CD8-positive, alpha-beta memory T cell (primary cell): ENCODE measurements around the gene KCNN3. TPM values are rescaled to one million over a fixed set of nuclear protein-coding genes. Genes with fewer than 3 reads are reported as not detected.

Experiments used
- CTCF ChIA-PET: fragments of 350-600 bp; sonication (Branson Sonifier 250); formaldehyde crosslinking; loops from one replicate; lab custom pipeline; 2021; ENCODE audit warnings: antibody characterized with exemption; lab: Charles Lee
- POLR2A ChIA-PET: fragments of 350-600 bp; sonication (Branson Sonifier 250); formaldehyde crosslinking; loops from one replicate; lab custom pipeline; 2021; ENCODE audit warnings: antibody characterized with exemption; lab: Charles Lee
- DNase-seq, 5 donors: peaks; one replicate each; pipeline versions ENCODE4 v3.0.0 to v3.0.0-alpha.2; 2020 to 2022; ENCODE audit warnings: mixed read lengths in 1 of 5
- H3K27ac ChIP-seq: one replicate; pipeline ENCODE4 v1.7.0; 2013; ENCODE audit warnings: low read depth, mild to moderate bottlenecking, low read length, moderate library complexity
- H3K27me3 ChIP-seq: 2 replicates; pipeline ENCODE4 v1.7.0; 2013; ENCODE audit warnings: low read length, mild to moderate bottlenecking; ENCODE audit not compliant: insufficient read depth, poor library complexity, severe bottlenecking
- H3K36me3 ChIP-seq: 2 replicates; pipeline ENCODE4 v1.7.0; 2013; ENCODE audit warnings: mild to moderate bottlenecking, low read length, moderate library complexity; ENCODE audit not compliant: insufficient read depth
- H3K4me1 ChIP-seq: 2 replicates; pipeline ENCODE4 v1.7.0; 2013; ENCODE audit warnings: mild to moderate bottlenecking, low read length, moderate library complexity; ENCODE audit not compliant: insufficient read depth
- H3K4me3 ChIP-seq: 2 replicates; pipeline ENCODE4 v1.7.0; 2013; ENCODE audit warnings: mild to moderate bottlenecking, low read length
- H3K9me3 ChIP-seq: 2 replicates; pipeline ENCODE4 v1.7.0; 2013; ENCODE audit warnings: mild to moderate bottlenecking, low read length
- H3K27ac Mint-ChIP-seq, 8 donors: one replicate each; pipeline ENCODE4 v1.8.0; 2020 to 2021; ENCODE audit warnings: mixed read lengths in 8 of 8, mild to moderate bottlenecking in 6 of 8, inconsistent platforms in 3 of 8, moderate library complexity in 3 of 8
- H3K27me3 Mint-ChIP-seq, 2 donors: one replicate each; pipeline ENCODE4 v1.8.0; 2020 to 2021; ENCODE audit warnings: mixed read lengths in 2 of 2, mild to moderate bottlenecking in 1 of 2, moderate library complexity in 1 of 2
- H3K36me3 Mint-ChIP-seq, 3 donors: one replicate each; pipeline ENCODE4 v1.8.0; 2020 to 2021; ENCODE audit warnings: mixed read lengths in 3 of 3, inconsistent platforms in 1 of 3, mild to moderate bottlenecking in 1 of 3
- H3K4me1 Mint-ChIP-seq, 3 donors: one replicate each; pipeline ENCODE4 v1.8.0; 2020 to 2021; ENCODE audit warnings: mixed read lengths in 3 of 3, inconsistent platforms in 1 of 3, mild to moderate bottlenecking in 1 of 3
- H3K4me3 Mint-ChIP-seq, 7 donors: one replicate each; pipeline ENCODE4 v1.8.0; 2020 to 2021; ENCODE audit warnings: mixed read lengths in 7 of 7, mild to moderate bottlenecking in 6 of 7, moderate library complexity in 4 of 7, inconsistent platforms in 2 of 7
- H3K9me3 Mint-ChIP-seq, 5 donors: one replicate each; pipeline ENCODE4 v1.8.0; 2020 to 2022; ENCODE audit warnings: mixed read lengths in 5 of 5, mild to moderate bottlenecking in 3 of 5, moderate library complexity in 2 of 5, inconsistent platforms in 1 of 5
- polyA plus RNA-seq: library from polyadenylated mRNA; unstranded; fragments of 300-500 nt; fragmentation: Illumina TruSeq; gene quantifications from one replicate; pipeline ENCODE4 v1.2.3, GENCODE V29; 2021
- total RNA-seq, 2 experiments: library from RNA; stranded (reverse); gene quantifications; one replicate each; pipeline ENCODE4 v1.2.3, GENCODE V29; 2021

The KCNN3 gene
- total and polyA plus RNA-seq, 3 experiments from 2014 or later, result 0.18 to 0.22 TPM; not detected in 1

GRCh38 chr1:154902938-154903566 is 33.0 kb upstream of the KCNN3 start:
- no peaks in the 10 kb centered on the region for H3K9me3 Mint-ChIP-seq
- no peak for DNase-seq
- peaks cover 0 to 3% (median 3%) of the 10 kb centered on the region in 3 donors for H3K36me3 Mint-ChIP-seq
- Histone ChIP-seq H3K9me3 (no peaks in the 10 kb centered on the region), H3K4me3 (no peak overlapping the region), H3K4me1 (no peaks in the 10 kb centered on the region), H3K27ac (no peak overlapping the region), H3K36me3 (no peaks in the 10 kb centered on the region), H3K27me3 (no peaks in the 10 kb centered on the region)
- H3K4me1 Mint-ChIP-seq, result no peaks in the 10 kb centered on the region
- H3K27me3 Mint-ChIP-seq, result peaks cover 0 to 1% of the 10 kb centered on the region in 2 donors
- H3K27ac Mint-ChIP-seq, result no peak overlapping the region
- H3K4me3 Mint-ChIP-seq, result no peak overlapping the region
- ChIA-PET POLR2A (no interaction called here), CTCF (no interaction called here)

- no peaks in the 10 kb centered on the region for H3K4me1 Mint-ChIP-seq
- ChIA-PET CTCF (no interaction called here), POLR2A (interaction anchor here (0.7 kb wide), 1 partner anchor 11 kb away, joined by 3 read pairs; no protein-coding TSS in a partner anchor)
- H3K27me3 ChIP-seq, result no peaks in the 10 kb centered on the region
- no peak overlapping the region for H3K27ac ChIP-seq
- H3K36me3 Mint-ChIP-seq, result peaks cover 0 to 3% (median 3%) of the 10 kb centered on the region in 3 donors
- no peaks in the 10 kb centered on the region for H3K36me3 ChIP-seq
- peaks cover 0 to 1% of the 10 kb centered on the region in 2 donors for H3K27me3 Mint-ChIP-seq
- no peak overlapping the region for H3K4me3 Mint-ChIP-seq
- peak overlapping the region in 1 of 8 donors; percentile 11 for H3K27ac Mint-ChIP-seq
- H3K4me3 ChIP-seq, result no peak overlapping the region
- no peaks in the 10 kb centered on the region for H3K4me1 ChIP-seq
- no peak for DNase-seq
- H3K9me3 ChIP-seq, result no peaks in the 10 kb centered on the region
- H3K9me3 Mint-ChIP-seq, result no peaks in the 10 kb centered on the region
Observed at GRCh38 chr1:154901591-154901990, 31.5 kb upstream of the KCNN3 start.

- H3K27ac ChIP-seq, result no peak overlapping the region
- Mint-ChIP-seq H3K4me3 (no peak overlapping the region), H3K27ac (no peak overlapping the region), H3K9me3 (no peaks in the 10 kb centered on the region), H3K36me3 (peaks cover 0 to 3% (median 3%) of the 10 kb centered on the region in 3 donors), H3K27me3 (peaks cover 0 to 1% of the 10 kb centered on the region in 2 donors), H3K4me1 (no peaks in the 10 kb centered on the region)
- POLR2A ChIA-PET, result no interaction called here
- no peak for DNase-seq
- H3K27me3 ChIP-seq, result no peaks in the 10 kb centered on the region
- H3K36me3 ChIP-seq, result no peaks in the 10 kb centered on the region
- H3K4me1 ChIP-seq, result no peaks in the 10 kb centered on the region
- CTCF ChIA-PET, result no interaction called here
- no peaks in the 10 kb centered on the region for H3K9me3 ChIP-seq
- H3K4me3 ChIP-seq, result no peak overlapping the region
Observed at GRCh38 chr1:154899041-154899440, 29.0 kb upstream of the KCNN3 start.

DNA sequence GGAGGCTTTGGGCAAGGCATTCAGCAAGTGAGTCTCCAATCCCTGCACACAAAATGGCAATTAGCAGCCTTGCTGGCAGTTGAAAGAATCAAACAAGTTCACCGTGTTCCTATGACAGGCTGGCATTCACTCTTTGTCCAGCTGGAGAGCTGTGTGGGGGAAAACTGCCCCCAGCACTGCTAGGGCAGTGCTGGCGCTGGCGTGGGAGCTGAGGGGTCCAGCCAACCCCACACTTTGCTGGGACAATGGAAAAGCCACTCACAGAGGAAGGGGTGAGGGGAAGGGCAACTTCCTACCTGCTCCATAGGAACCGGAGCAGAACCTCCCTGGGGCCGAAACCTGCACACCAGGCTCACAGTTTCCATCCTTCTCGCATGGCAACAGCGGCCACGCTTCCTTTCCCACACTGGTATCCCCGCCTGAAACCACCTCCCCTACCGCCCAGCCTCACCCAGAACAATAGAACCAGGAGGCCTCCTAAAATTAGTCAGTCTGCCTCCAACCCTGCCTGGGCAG is 26.7 kb upstream of the KCNN3 start:
- Histone ChIP-seq H3K4me1 (no peaks in the 10 kb centered on the region), H3K27me3 (no peaks in the 10 kb centered on the region), H3K36me3 (no peaks in the 10 kb centered on the region), H3K27ac (no peak overlapping the region), H3K4me3 (no peak overlapping the region), H3K9me3 (no peaks in the 10 kb centered on the region)
- ChIA-PET POLR2A (no interaction called here), CTCF (no interaction called here)
- H3K9me3 Mint-ChIP-seq, result peaks cover 0 to 3% (median 0%) of the 10 kb centered on the region in 5 donors
- DNase-seq, result no peak
- H3K4me3 Mint-ChIP-seq, result no peak overlapping the region
- H3K27ac Mint-ChIP-seq, result no peak overlapping the region
- no peaks in the 10 kb centered on the region for H3K4me1 Mint-ChIP-seq
- H3K36me3 Mint-ChIP-seq, result peaks cover 0 to 8% (median 3%) of the 10 kb centered on the region in 3 donors
- H3K27me3 Mint-ChIP-seq, result peaks cover 0 to 1% of the 10 kb centered on the region in 2 donors

DNA sequence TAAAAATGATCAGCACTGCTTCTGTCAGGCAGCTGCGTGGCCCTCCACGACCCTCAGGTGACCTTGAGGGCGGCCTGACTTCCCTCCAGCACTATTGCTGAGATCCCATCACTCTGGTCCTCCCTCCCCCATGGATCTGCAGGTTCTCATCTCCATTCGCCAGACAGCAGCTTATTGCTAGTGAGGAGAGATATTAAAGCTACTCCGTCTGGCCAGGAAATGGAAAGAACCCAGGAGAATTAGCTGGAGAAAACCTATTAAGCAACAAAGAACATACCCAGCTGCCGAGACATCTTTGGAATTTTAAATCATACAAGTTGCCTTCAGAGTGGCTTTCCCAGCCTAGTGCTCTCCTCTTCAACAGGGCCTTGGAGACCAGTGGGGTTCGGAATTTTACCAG is 25.7 kb upstream of the KCNN3 start:
- Histone ChIP-seq H3K27me3 (no peaks in the 10 kb centered on the region), H3K27ac (no peak overlapping the region), H3K36me3 (no peaks in the 10 kb centered on the region), H3K4me3 (no peak overlapping the region), H3K9me3 (no peaks in the 10 kb centered on the region), H3K4me1 (no peaks in the 10 kb centered on the region)
- H3K4me3 Mint-ChIP-seq, result no peak overlapping the region
- H3K36me3 Mint-ChIP-seq, result peaks cover 0 to 8% (median 3%) of the 10 kb centered on the region in 3 donors
- DNase-seq, result no peak
- peaks cover 0 to 1% of the 10 kb centered on the region in 2 donors for H3K27me3 Mint-ChIP-seq
- no peak overlapping the region for H3K27ac Mint-ChIP-seq
- ChIA-PET CTCF (interaction anchor here (0.8 to 1.3 kb wide), 2 partner anchors 12 to 121 kb away, joined by 3 read pairs; no protein-coding TSS in a partner anchor), POLR2A (no interaction called here)
- no peaks in the 10 kb centered on the region for H3K4me1 Mint-ChIP-seq
- H3K9me3 Mint-ChIP-seq, result peaks cover 0 to 3% (median 0%) of the 10 kb centered on the region in 5 donors

GRCh38 chr1:154891452-154891851 is 21.4 kb upstream of the KCNN3 start:
- no peaks in the 10 kb centered on the region for H3K36me3 ChIP-seq

GRCh38 chr1:154888757-154889156 is 18.7 kb upstream of the KCNN3 start:
- no peak overlapping the region for H3K27ac ChIP-seq
- no peaks in the 10 kb centered on the region for H3K4me1 Mint-ChIP-seq
- H3K4me3 ChIP-seq, result no peak overlapping the region
- H3K36me3 Mint-ChIP-seq, result peaks cover 0 to 4% (median 0%) of the 10 kb centered on the region in 3 donors
- no peaks in the 10 kb centered on the region for H3K27me3 ChIP-seq
- no peaks in the 10 kb centered on the region for H3K4me1 ChIP-seq
- ChIA-PET CTCF (no interaction called here), POLR2A (no interaction called here)
- peaks cover 0 to 3% (median 0%) of the 10 kb centered on the region in 5 donors for H3K9me3 Mint-ChIP-seq
- no peak for DNase-seq
- H3K27me3 Mint-ChIP-seq, result peaks cover 0 to 2% of the 10 kb centered on the region in 2 donors
- no peak overlapping the region for H3K27ac Mint-ChIP-seq
- no peaks in the 10 kb centered on the region for H3K9me3 ChIP-seq
- H3K4me3 Mint-ChIP-seq, result no peak overlapping the region
- H3K36me3 ChIP-seq, result no peaks in the 10 kb centered on the region

More at GRCh38 chr1:154891452-154891851, 21.4 kb upstream of the KCNN3 start:
- POLR2A ChIA-PET, result interaction anchor here (0.5 kb wide), 1 partner anchor 10 kb away, joined by 3 read pairs; no protein-coding TSS in a partner anchor
- DNase-seq, result no peak
- Mint-ChIP-seq H3K27me3 (peaks cover 0 to 2% of the 10 kb centered on the region in 2 donors), H3K9me3 (peaks cover 0 to 3% (median 0%) of the 10 kb centered on the region in 5 donors), H3K27ac (no peak overlapping the region), H3K4me3 (no peak overlapping the region), H3K36me3 (peaks cover 0 to 4% (median 0%) of the 10 kb centered on the region in 3 donors), H3K4me1 (no peaks in the 10 kb centered on the region)
- H3K4me1 ChIP-seq, result no peaks in the 10 kb centered on the region
- CTCF ChIA-PET, result interaction anchor here (0.9 to 4.4 kb wide), 2 partner anchors 13 to 15 kb away, joined by 3 to 13 read pairs; no protein-coding TSS in a partner anchor
- no peaks in the 10 kb centered on the region for H3K27me3 ChIP-seq
- H3K9me3 ChIP-seq, result no peaks in the 10 kb centered on the region
- no peak overlapping the region for H3K4me3 ChIP-seq
- no peak overlapping the region for H3K27ac ChIP-seq

GRCh38 chr1:154886281-154887015 is 16.4 kb upstream of the KCNN3 start:
- H3K4me3 Mint-ChIP-seq, result no peak overlapping the region
- POLR2A ChIA-PET, result no interaction called here
- DNase-seq, result no peak
- Histone ChIP-seq H3K9me3 (no peaks in the 10 kb centered on the region), H3K27me3 (no peaks in the 10 kb centered on the region), H3K27ac (no peak overlapping the region), H3K4me1 (no peaks in the 10 kb centered on the region), H3K36me3 (no peaks in the 10 kb centered on the region), H3K4me3 (no peak overlapping the region)
- H3K27ac Mint-ChIP-seq, result no peak overlapping the region
- H3K36me3 Mint-ChIP-seq, result no peaks in the 10 kb centered on the region
- no peaks in the 10 kb centered on the region for H3K4me1 Mint-ChIP-seq
- peaks cover 0 to 2% of the 10 kb centered on the region in 2 donors for H3K27me3 Mint-ChIP-seq
- H3K9me3 Mint-ChIP-seq, result no peaks in the 10 kb centered on the region
- CTCF ChIA-PET, result interaction anchor here (1.4 kb wide), 1 partner anchor 126 kb away, joined by 3 read pairs; no protein-coding TSS in a partner anchor
